ENCODE results near the gene ZMYM2.

GRCh38 chr13:19993024-19993423 lies 34.5 kb downstream of the ZMYM2 start:
- TF ChIP-seq POLR2A (IDR thresholded peaks at IDR 0.05; ENCODE audit: low read depth, low read length) (no peak), POLR2AphosphoS5 (IDR thresholded peaks at IDR 0.05; ENCODE audit: low read depth, low read length) (no peak), TAF1 (IDR thresholded peaks at IDR 0.05; ENCODE audit: borderline replicate concordance, low read depth, low read length) (no peak)

All from GM12892 (cell line).